Right cardiac atrium (tissue), 5 donors: Measurements from ENCODE around the gene MED7. TPM values are rescaled to one million over a fixed set of nuclear protein-coding genes. Genes with fewer than 3 reads are reported as not detected.
A peak's percentile ranks its signal among the peaks of the same experiment; 100 is the strongest.

Source experiments
- ATAC-seq, 2 donors: fragments of 200-7000 bp; cut with Tn5 transposase; one replicate each; pipeline versions ENCODE4 v1.8.0 to v1.9.1; 2020; ENCODE audit warnings: moderate library complexity in 2 of 2, mild to moderate bottlenecking in 1 of 2
- DNase-seq, 3 donors: peaks; one replicate each; pipeline ENCODE4 v3.0.0-alpha.2; 2020
- H3K27ac ChIP-seq: one replicate; pipeline ENCODE4 v1.5.1; 2013; ENCODE audit warnings: mild to moderate bottlenecking, low read length, control low read depth, moderate library complexity
- H3K27me3 ChIP-seq: one replicate; pipeline ENCODE4 v1.6.1; 2013; ENCODE audit not compliant: control insufficient read depth, insufficient read depth
- H3K4me1 ChIP-seq: one replicate; pipeline ENCODE4 v1.6.1; 2013; ENCODE audit warnings: low read length; ENCODE audit not compliant: control insufficient read depth, insufficient read depth
- H3K4me3 ChIP-seq: one replicate; pipeline ENCODE4 v1.5.1; 2013; ENCODE audit warnings: low read length, control low read depth
- H3K9me3 ChIP-seq: one replicate; pipeline ENCODE4 v1.6.1; 2013; ENCODE audit warnings: low read length; ENCODE audit not compliant: control insufficient read depth
- WGBS: extraction: QIAGEN DNeasy Blood & Tissue Kit; methylation state at CpG from one replicate; pipeline ENCODE4 v1.1.7; 2013; 5-methylcytosine and 5-hydroxymethylcytosine counted together
- intact Hi-C, 4 donors: fragments of 100-400 bp; cut with DNase I; formaldehyde crosslinking; loops; one replicate each; pipeline versions ENCODE4 v1.11.0 to v1.14.0; 2022 to 2023
- polyA plus RNA-seq: library from polyadenylated mRNA; stranded (reverse); fragments of 200-250 nt; gene quantifications from one replicate; pipeline ENCODE4 v1.2.3, GENCODE V29; 2013
- total RNA-seq, 4 donors: library from RNA; stranded (reverse); fragmentation: NEBNext Ultra II Directional; extraction: Animal tissue kit (Norgen Biotek cat#: 25700); gene quantifications; one replicate each; pipeline ENCODE4 v1.2.1, GENCODE V29; 2021
- donor health status: healthy with polysubstance abuse.
- donor health status: DM: no; HTN: yes; CAD: no.
- donor health status: DM: no; HTN: no; CAD: no.
- donor health status: DM: no; HTN: yes; CAD: no; lungs with severe emphysema.
- donor health status: DM: yes; HTN: yes; CAD: no.

The MED7 gene
- total and polyA plus RNA-seq, 5 donors = 9.6 to 14.3 (median 10.3) TPM

DNA sequence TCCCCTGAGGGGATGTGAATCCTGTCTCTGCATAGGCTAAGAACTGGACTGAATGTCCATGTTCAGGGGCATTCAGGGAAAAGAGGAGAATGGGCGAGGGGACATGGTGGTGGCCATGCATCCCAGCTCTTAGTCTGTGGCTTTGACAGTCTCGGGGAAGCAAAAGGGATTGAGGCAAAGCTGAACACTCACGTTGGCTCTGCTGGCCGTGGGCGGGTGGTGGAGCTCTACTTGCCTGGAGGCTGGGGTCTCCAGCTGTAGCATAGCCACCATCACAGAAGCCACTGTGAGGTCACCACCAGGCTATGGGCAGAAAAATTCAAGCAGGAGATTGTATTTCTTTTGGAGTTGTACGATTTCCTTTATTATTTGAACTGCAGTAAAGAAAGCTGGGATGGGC lies 19.3 kb upstream of the MED7 start:
- ATAC-seq (no peak), DNase-seq (no peak)
- intact Hi-C loops = no loop called here
- Histone ChIP-seq H3K27me3 (no peaks in the 10 kb centered on the region), H3K27ac (no peak overlapping the region), H3K4me1 (no peaks in the 10 kb centered on the region), H3K9me3 (no peaks in the 10 kb centered on the region), H3K4me3 (no peak overlapping the region)
- 87% methylated on average over 6 of the region's 6 CpGs for WGBS

GRCh38 chr5:157160001-157160400 lies 17.3 kb upstream of the MED7 start:
- WGBS = 80% methylated on average over 4 of the region's 4 CpGs
- Histone ChIP-seq H3K27ac (no peak overlapping the region), H3K27me3 (no peaks in the 10 kb centered on the region), H3K4me1 (no peaks in the 10 kb centered on the region), H3K9me3 (no peaks in the 10 kb centered on the region), H3K4me3 (no peak overlapping the region)
- ATAC-seq (no peak), DNase-seq (no peak)
- intact Hi-C loops = no loop called here

- intact Hi-C loops = loop anchor here in 1 of 4 donors (10.0 kb wide), 1 partner anchor 146 kb away; no protein-coding TSS in a partner anchor
- WGBS = 86% methylated on average over 6 of the region's 6 CpGs
- Histone ChIP-seq H3K27ac (no peak overlapping the region), H3K9me3 (no peaks in the 10 kb centered on the region), H3K4me3 (no peak overlapping the region), H3K27me3 (no peaks in the 10 kb centered on the region), H3K4me1 (no peaks in the 10 kb centered on the region)
- no peak for ATAC-seq
- DNase-seq = no peak
These were observed 16.6 kb upstream of the MED7 start for GRCh38 chr5:157159209-157159751.

- WGBS = 57% methylated on average over 1 of the region's 1 CpG
- ATAC-seq (no peak), DNase-seq (no peak)
- Histone ChIP-seq H3K27ac (no peak overlapping the region), H3K4me3 (no peak overlapping the region), H3K27me3 (no peaks in the 10 kb centered on the region), H3K9me3 (no peaks in the 10 kb centered on the region), H3K4me1 (no peaks in the 10 kb centered on the region)
- intact Hi-C loops = loop anchor here in 1 of 4 donors (10.0 kb wide), 1 partner anchor 147 kb away; no protein-coding TSS in a partner anchor
These were observed 14.7 kb upstream of the MED7 start for GRCh38 chr5:157157293-157157891.

- no peak overlapping the region for H3K4me3 ChIP-seq
- ATAC-seq = no peak
- intact Hi-C loops = loop anchor here in 1 of 4 donors (10.0 kb wide), 1 partner anchor 150 kb away; no protein-coding TSS in a partner anchor
- no peaks in the 10 kb centered on the region for H3K27me3 ChIP-seq
- no peak overlapping the region for H3K27ac ChIP-seq
- DNase-seq = no peak
- no peaks in the 10 kb centered on the region for H3K4me1 ChIP-seq
- 65% methylated on average over 3 of the region's 3 CpGs for WGBS
- H3K9me3 ChIP-seq = no peaks in the 10 kb centered on the region
These were observed 12.6 kb upstream of the MED7 start for GRCh38 chr5:157155297-157155696.

GRCh38 chr5:157150995-157151394 lies 8.3 kb upstream of the MED7 start:
- no peaks in the 10 kb centered on the region for H3K27me3 ChIP-seq
- DNase-seq = no peak
- intact Hi-C loops = loop anchor here in 1 of 4 donors (10.0 kb wide), 1 partner anchor 154 kb away; no protein-coding TSS in a partner anchor
- ATAC-seq = no peak
- no peaks in the 10 kb centered on the region for H3K9me3 ChIP-seq
- no peak overlapping the region for H3K4me3 ChIP-seq
- 87% methylated on average over 3 of the region's 3 CpGs for WGBS
- H3K4me1 ChIP-seq = no peaks in the 10 kb centered on the region
- no peak overlapping the region for H3K27ac ChIP-seq

GRCh38 chr5:157148734-157149615 lies 6.3 kb upstream of the MED7 start:
- intact Hi-C loops = loop anchor here in 1 of 4 donors (10.0 kb wide), 2 partner anchors 106 to 166 kb away; no protein-coding TSS in a partner anchor
- no peaks in the 10 kb centered on the region for H3K4me1 ChIP-seq
- WGBS = 65% methylated on average over 14 of the region's 14 CpGs
- H3K27me3 ChIP-seq = no peaks in the 10 kb centered on the region
- H3K4me3 ChIP-seq = no peak overlapping the region
- no peaks in the 10 kb centered on the region for H3K9me3 ChIP-seq
- H3K27ac ChIP-seq = no peak overlapping the region
- DNase-seq (peak; percentile 43 to 71 (median 51)), ATAC-seq (peak; percentile 73 to 87)

GRCh38 chr5:157143127-157143971 lies 684 bp upstream of the MED7 start:
- ATAC-seq (peak; percentile 66), DNase-seq (peak; percentile 60 to 88 (median 83))
- Histone ChIP-seq H3K9me3 (no peaks in the 10 kb centered on the region), H3K27me3 (no peaks in the 10 kb centered on the region), H3K27ac (peak overlapping the region; percentile 98), H3K4me1 (peaks cover 2% of the 10 kb centered on the region), H3K4me3 (peak overlapping the region; percentile 69)
- intact Hi-C loops = loop anchor here in 1 of 4 donors (10.0 kb wide), 2 partner anchors 111 to 171 kb away; no protein-coding TSS in a partner anchor
- WGBS = 5% methylated on average over 33 of the region's 33 CpGs

- WGBS = 95% methylated on average over 6 of the region's 6 CpGs
- intact Hi-C loops = no loop called here
- no peaks in the 10 kb centered on the region for H3K9me3 ChIP-seq
- no peak overlapping the region for H3K27ac ChIP-seq
- DNase-seq (no peak), ATAC-seq (no peak)
- H3K4me3 ChIP-seq = no peak overlapping the region
- no peaks in the 10 kb centered on the region for H3K27me3 ChIP-seq
- H3K4me1 ChIP-seq = no peaks in the 10 kb centered on the region
These were observed 5.0 kb downstream of the MED7 start for GRCh38 chr5:157137691-157138090.

DNA sequence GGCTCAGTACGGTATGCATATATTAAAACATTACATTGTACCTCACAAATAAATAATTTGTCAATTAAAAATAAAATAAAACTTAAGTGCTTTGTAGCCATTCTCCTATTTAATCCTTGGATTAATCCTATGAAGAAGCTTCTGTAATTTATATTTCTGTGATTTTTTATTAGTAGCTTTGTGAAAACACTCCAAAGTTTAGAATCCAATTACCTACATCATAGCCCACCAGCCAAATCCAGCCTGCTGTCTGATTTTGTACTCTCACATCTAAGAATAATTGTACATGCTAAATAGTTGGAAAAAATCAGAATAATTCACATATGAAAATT lies 10.4 kb downstream of the MED7 start:
- ATAC-seq (no peak), DNase-seq (no peak)
- Histone ChIP-seq H3K9me3 (no peaks in the 10 kb centered on the region), H3K27ac (no peak overlapping the region), H3K27me3 (no peaks in the 10 kb centered on the region), H3K4me3 (no peak overlapping the region), H3K4me1 (no peaks in the 10 kb centered on the region)
- WGBS = 10% methylated on average over 1 of the region's 1 CpG
- intact Hi-C loops = no loop called here
